Measurements from ENCODE around the gene NYAP2. TPM values are rescaled to one million over a fixed set of nuclear protein-coding genes. Genes with fewer than 3 reads are reported as not detected.

The NYAP2 gene
- total RNA-seq, 1 experiment from 2014 or later = not detected

DNA sequence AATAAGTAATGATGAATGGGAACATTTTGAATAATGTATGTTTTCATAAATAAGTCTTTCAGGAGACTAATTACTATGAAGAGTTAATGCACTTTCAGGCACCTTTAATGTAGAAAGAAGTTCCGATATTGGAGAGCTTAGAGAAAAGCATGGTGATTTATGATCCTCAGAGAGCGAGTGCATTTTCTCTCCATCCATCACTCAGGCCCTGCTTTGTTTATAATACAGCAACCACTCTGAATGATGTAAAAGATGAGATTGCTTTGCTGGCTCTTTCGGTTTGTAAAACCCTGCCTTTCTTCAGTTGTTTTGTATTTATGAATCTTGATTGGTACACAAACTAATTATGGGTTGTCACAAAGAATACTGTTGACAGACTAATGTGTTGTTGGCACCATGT lies 132.0 kb downstream of the NYAP2 start:
- no peak overlapping the region for H3K4me3 ChIP-seq (ENCODE audit: insufficient read depth, low read depth, low read length)
- H3K36me3 ChIP-seq (replicated peaks; ENCODE audit: control insufficient read depth, insufficient read depth, low read length) = no peaks in the 10 kb centered on the region
- no peaks in the 10 kb centered on the region for H3K27me3 ChIP-seq (ENCODE audit: control insufficient read depth, insufficient read depth, low read length)
- no peak for DNase-seq

DNA sequence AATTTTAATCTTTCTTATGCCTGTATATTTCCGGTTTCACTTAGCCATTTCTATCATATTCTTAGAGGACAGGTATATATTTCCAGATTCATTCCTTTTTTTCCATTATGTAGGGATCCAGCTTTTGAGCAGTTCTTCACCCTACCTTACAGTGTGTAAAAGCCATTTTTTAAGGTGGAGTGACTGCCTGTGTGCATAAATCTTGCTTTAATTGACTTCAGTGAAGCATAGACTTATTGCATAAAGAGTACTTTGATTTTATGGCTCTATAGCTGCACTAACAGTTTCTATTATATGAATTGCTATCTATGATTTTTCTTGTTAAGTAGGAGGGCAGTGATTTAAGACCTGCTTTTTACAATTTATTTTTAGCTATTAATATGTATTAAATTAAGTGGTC lies 132.6 kb downstream of the NYAP2 start:
- no peak for DNase-seq
- Histone ChIP-seq H3K4me3 (ENCODE audit: insufficient read depth, low read depth, low read length) (no peak overlapping the region), H3K36me3 (replicated peaks; ENCODE audit: control insufficient read depth, insufficient read depth, low read length) (no peaks in the 10 kb centered on the region), H3K27me3 (ENCODE audit: control insufficient read depth, insufficient read depth, low read length) (no peaks in the 10 kb centered on the region)

DNA sequence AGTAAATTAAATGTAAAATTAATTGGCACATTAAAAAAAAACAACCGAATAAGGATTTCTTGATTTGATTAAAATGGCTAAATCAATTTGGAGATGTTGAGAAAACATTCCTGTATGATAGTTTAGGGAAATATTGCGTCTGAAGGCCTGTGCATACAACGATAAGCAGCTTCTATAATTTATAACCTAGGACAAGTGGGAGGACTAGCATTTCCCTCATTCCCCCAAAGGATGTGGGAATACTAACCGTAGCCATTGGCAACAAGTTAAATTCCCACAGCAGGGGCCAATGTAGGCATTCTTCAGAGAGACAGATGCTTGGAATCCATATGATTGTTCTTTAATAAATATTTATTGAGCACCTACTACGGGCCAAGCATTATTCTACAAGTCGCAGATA lies 134.5 kb downstream of the NYAP2 start:
- Histone ChIP-seq H3K27me3 (ENCODE audit: control insufficient read depth, insufficient read depth, low read length) (no peaks in the 10 kb centered on the region), H3K4me3 (ENCODE audit: insufficient read depth, low read depth, low read length) (no peak overlapping the region), H3K36me3 (replicated peaks; ENCODE audit: control insufficient read depth, insufficient read depth, low read length) (no peaks in the 10 kb centered on the region)
- DNase-seq = no peak

DNA sequence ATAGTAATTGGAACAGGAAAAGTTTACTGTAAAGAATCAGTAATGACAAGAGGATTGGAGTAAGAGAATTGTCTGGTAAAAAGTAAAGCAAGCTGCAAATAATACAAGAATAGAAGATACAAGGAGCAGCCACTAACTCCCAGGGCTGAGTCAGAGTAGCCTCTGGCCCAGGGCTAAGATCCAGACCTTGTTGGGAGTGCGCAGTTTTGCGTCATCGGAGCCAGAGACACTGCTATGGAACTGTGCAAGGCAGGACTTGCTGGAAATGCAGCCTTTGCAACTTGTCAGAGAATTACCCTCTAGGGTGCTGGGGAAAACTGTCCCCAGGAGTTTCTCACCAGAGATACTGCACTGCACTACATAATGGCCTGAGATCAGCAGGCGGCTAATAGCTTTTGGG lies 135.2 kb downstream of the NYAP2 start:
- H3K4me3 ChIP-seq (ENCODE audit: insufficient read depth, low read depth, low read length) = no peak overlapping the region
- no peak for DNase-seq
- no peaks in the 10 kb centered on the region for H3K36me3 ChIP-seq (replicated peaks; ENCODE audit: control insufficient read depth, insufficient read depth, low read length)
- H3K27me3 ChIP-seq (ENCODE audit: control insufficient read depth, insufficient read depth, low read length) = no peaks in the 10 kb centered on the region

DNA sequence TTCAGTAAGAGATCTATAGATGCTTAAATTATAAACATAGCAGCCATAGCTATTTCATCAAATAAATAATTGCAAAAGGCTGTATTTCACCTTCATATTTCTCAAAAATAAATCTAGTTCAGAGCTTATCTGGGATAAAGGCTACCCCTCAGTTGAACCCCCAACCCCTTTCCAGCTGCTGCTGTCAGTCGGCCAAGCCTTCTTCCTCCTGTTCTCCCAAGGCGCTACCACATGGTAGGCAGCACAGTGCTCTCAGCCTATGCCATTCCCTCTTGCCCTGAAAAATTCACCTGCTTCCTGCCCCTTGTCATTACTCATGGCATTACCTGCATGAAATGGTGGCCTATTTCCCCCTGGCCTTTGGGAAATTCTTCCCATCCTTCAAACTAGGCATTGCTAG lies 136.5 kb downstream of the NYAP2 start:
- DNase-seq = no peak
- Histone ChIP-seq H3K27me3 (ENCODE audit: control insufficient read depth, insufficient read depth, low read length) (no peaks in the 10 kb centered on the region), H3K4me3 (ENCODE audit: insufficient read depth, low read depth, low read length) (no peak overlapping the region), H3K36me3 (replicated peaks; ENCODE audit: control insufficient read depth, insufficient read depth, low read length) (no peaks in the 10 kb centered on the region)

DNA sequence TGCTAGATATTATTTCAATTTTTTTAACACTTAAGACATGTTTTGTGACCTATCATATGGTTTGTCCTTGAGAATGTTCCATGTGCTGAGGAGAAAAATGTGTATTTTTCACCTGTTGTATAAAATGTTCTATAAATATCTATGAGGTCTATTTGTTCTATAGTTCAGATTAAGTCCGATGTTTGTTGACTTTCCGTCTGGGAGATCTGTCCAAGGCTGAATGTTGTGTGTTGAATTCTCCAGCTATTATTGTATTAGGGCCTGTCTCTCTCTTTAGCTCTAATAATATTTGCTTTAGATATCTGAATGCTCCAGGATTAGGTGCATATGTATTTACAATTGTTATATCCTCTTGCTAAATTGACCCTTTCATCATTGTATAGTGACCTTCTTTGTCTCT lies 144.1 kb downstream of the NYAP2 start:
- DNase-seq = no peak
- Histone ChIP-seq H3K36me3 (replicated peaks; ENCODE audit: control insufficient read depth, insufficient read depth, low read length) (no peaks in the 10 kb centered on the region), H3K27me3 (ENCODE audit: control insufficient read depth, insufficient read depth, low read length) (no peaks in the 10 kb centered on the region), H3K4me3 (ENCODE audit: insufficient read depth, low read depth, low read length) (no peak overlapping the region)

DNA sequence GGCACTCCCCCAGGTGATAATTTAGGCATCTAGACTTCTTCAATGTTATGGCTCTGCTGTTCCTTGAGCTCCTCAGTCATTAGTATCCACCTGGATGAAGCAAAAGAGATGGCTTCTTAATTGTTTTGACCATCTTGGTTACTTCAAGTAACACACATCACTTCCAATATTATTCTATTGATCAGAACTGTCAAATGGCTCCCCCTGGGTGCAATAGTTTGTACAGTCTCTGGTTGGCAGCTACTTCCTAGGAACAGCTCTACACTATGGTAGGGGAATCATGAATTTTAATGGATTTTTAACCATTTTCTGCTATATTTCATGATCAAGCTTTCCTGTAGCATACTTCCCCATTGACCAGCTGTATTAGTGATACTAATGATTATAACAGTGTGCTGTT lies 157.0 kb downstream of the NYAP2 start:
- no peaks in the 10 kb centered on the region for H3K36me3 ChIP-seq (replicated peaks; ENCODE audit: control insufficient read depth, insufficient read depth, low read length)
- no peaks in the 10 kb centered on the region for H3K27me3 ChIP-seq (ENCODE audit: control insufficient read depth, insufficient read depth, low read length)
- H3K4me3 ChIP-seq (ENCODE audit: insufficient read depth, low read depth, low read length) = no peak overlapping the region
- DNase-seq = no peak

DNA sequence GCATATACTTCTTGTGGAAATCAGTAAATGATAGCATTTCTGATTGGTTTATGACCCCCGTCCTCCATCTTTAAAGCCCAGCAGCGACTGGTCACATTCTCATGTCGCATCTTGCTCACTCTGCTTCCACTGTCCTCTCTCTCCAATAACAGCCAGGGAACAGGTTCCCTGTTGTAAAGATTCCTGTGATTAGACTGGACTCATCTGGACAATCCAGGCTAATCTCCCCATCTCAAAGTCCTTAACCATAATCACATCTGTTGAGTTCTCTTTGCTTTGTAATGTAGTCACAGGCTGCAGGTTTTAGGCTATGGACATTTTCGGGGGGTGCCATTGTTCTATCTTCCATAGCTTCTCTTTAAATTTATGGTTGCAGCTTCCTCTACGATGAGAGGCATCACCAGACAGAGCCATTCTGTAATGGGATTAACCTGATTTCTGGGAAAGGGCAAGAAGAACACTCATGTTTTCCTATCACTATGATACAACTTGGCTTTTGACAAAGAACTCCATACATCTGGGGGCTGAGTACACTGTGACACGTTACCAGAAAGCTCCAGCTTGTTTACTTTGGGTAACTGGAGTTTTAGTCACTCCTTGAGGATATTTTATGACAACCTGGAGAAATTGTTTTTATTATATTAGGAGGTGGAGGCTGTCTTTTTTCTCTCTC lies 159.0 kb downstream of the NYAP2 start:
- Histone ChIP-seq H3K4me3 (ENCODE audit: insufficient read depth, low read depth, low read length) (no peak overlapping the region), H3K27me3 (ENCODE audit: control insufficient read depth, insufficient read depth, low read length) (no peaks in the 10 kb centered on the region), H3K36me3 (replicated peaks; ENCODE audit: control insufficient read depth, insufficient read depth, low read length) (no peaks in the 10 kb centered on the region)
- DNase-seq = no peak

DNA sequence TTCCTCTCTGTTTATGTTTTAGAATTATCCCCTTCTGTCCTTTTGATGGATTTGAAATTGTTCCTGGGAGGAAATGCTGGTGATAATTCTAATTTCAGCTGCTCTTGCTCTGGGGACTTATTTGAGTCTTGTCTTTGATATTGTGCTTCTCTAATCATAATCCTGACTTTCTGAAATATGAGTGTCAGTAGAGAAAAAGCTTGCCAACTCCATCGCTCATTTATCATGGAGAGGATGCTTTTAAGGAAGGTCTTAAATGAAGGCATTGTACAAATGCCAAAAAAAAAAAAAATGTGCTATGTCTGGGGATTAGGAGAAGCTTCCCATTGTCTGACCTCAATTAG lies 159.5 kb downstream of the NYAP2 start:
- no peaks in the 10 kb centered on the region for H3K36me3 ChIP-seq (replicated peaks; ENCODE audit: control insufficient read depth, insufficient read depth, low read length)
- no peaks in the 10 kb centered on the region for H3K27me3 ChIP-seq (ENCODE audit: control insufficient read depth, insufficient read depth, low read length)
- no peak for DNase-seq

DNA sequence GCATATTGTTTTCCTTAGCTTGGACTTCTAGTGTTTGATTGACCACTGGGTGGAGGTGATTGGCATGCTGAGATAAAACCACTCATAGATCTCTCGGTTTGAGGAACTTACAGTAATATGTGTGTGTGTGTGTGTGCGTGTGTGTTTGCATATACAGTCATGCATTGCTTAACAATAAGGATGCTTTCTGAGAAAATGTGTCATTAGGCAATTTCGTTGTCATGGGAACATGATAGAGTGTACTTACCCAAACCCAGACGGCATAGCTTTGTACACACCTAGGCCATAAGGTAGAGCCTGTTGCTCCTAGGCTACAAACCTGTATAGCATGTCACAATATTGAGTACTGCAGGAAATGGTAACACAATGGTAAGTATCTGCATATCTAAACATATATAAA lies 167.3 kb downstream of the NYAP2 start:
- DNase-seq = no peak
- Histone ChIP-seq H3K27me3 (ENCODE audit: control insufficient read depth, insufficient read depth, low read length) (no peaks in the 10 kb centered on the region), H3K4me3 (ENCODE audit: insufficient read depth, low read depth, low read length) (no peak overlapping the region), H3K36me3 (replicated peaks; ENCODE audit: control insufficient read depth, insufficient read depth, low read length) (no peaks in the 10 kb centered on the region)

More for the DNA sequence above, 159.5 kb downstream of the NYAP2 start:
- no peak overlapping the region for H3K4me3 ChIP-seq (ENCODE audit: insufficient read depth, low read depth, low read length)

DNA sequence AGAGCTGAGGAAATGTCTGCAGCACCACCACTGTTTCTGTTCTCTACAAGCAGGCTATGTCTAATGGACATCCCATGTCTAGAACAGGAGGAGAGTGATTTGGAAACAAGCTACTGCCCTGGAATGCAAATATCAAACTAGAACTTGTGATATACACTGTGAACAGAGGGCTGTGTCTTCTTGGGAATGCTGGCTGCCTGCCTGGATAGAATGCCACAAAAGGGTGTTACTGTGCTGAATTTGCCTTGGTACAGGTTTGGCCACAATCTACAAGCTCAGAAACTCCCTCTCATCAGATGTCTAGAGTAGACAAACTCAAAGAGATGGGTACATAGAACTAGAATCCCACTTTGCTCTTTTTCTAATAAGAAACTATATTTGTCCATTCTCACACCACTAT lies 170.5 kb downstream of the NYAP2 start:
- H3K36me3 ChIP-seq (replicated peaks; ENCODE audit: control insufficient read depth, insufficient read depth, low read length) = no peaks in the 10 kb centered on the region
- H3K4me3 ChIP-seq (ENCODE audit: insufficient read depth, low read depth, low read length) = no peak overlapping the region
- H3K27me3 ChIP-seq (ENCODE audit: control insufficient read depth, insufficient read depth, low read length) = no peaks in the 10 kb centered on the region
- no peak for DNase-seq

DNA sequence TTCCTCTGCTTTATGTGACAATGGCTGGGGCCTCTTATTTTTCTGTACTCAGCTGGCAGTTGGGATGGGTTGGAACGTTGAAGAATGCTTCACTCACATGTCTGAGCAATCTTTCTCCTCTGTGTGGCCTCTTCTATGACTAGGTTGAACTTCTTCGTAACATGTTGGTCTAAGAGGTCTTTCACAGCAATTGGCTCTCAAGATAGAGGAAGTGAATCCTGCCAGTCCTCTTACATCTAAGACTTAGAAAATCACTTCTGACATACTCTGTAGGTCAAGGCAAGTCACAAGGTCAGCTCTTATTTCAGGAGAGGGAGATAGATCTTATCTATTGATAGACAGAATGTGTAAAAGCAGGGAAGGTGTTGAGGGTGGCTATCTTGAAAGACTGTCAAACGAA lies 174.1 kb downstream of the NYAP2 start:
- Histone ChIP-seq H3K4me3 (ENCODE audit: insufficient read depth, low read depth, low read length) (no peak overlapping the region), H3K36me3 (replicated peaks; ENCODE audit: control insufficient read depth, insufficient read depth, low read length) (no peaks in the 10 kb centered on the region), H3K27me3 (ENCODE audit: control insufficient read depth, insufficient read depth, low read length) (no peaks in the 10 kb centered on the region)
- no peak for DNase-seq

DNA sequence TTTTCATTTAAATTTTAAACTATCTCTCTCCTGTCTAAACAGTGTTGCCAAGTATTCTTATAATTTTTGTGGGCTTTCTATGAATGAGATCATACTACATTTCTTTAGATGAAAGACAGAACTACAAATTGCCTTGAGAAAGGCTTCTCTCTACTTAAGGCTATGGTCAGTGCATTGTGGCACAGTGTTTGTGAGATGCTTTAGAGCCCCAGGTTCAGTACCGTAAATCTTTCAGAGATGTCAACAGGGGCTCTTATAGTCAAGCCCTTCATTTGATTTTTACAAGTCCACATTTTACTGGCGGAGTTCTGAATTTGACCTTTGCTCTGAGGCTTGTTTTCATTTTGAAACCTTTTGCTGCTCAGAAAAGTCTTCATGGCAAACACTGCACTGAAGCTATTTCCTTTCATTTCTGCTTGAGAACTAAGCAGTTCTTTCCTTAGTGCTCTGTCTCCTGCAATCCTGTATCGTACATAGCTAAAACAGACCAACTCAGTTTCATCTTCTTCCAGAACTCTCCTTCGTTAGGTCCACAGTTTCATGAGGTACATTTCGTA lies 175.2 kb downstream of the NYAP2 start:
- Histone ChIP-seq H3K27me3 (ENCODE audit: control insufficient read depth, insufficient read depth, low read length) (no peaks in the 10 kb centered on the region), H3K36me3 (replicated peaks; ENCODE audit: control insufficient read depth, insufficient read depth, low read length) (no peaks in the 10 kb centered on the region), H3K4me3 (ENCODE audit: insufficient read depth, low read depth, low read length) (no peak overlapping the region)
- DNase-seq = no peak

DNA sequence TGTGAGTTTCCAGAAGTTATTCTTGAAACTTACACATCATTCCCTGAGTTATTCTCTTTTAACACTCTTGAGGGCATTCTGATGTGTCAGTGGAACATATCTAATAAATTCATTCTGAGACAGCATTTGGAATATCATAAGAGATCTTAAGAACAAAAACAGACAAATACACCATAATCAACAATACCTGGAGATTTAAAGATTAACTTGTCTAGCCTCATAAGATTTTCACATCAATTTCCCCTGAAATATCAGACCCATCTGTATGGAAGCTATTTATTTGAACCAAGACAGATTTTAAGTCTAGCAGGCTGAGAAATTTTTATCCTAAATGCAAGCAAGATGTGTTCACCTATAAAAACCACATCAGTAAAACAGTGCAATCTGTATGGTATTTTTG lies 181.6 kb downstream of the NYAP2 start:
- H3K27me3 ChIP-seq (ENCODE audit: control insufficient read depth, insufficient read depth, low read length) = no peaks in the 10 kb centered on the region
- no peak for DNase-seq
- H3K4me3 ChIP-seq (ENCODE audit: insufficient read depth, low read depth, low read length) = no peak overlapping the region
- H3K36me3 ChIP-seq (replicated peaks; ENCODE audit: control insufficient read depth, insufficient read depth, low read length) = no peaks in the 10 kb centered on the region

DNA sequence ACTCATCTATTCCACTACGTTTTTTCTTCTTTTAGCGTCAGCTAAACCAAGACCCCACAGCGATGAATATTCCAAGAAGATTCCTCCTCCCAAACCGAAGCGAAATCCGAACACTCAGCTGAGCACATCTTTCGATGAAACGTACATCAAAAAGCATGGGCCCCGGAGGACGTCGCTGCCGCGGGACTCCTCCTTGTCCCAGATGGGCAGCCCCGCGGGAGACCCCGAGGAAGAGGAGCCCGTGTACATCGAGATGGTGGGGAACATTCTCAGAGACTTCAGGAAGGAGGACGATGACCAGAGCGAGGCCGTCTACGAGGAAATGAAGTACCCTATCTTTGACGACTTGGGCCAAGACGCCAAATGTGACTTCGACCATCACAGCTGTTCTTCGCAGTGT lies 182.4 kb downstream of the NYAP2 start:
- no peak overlapping the region for H3K4me3 ChIP-seq (ENCODE audit: insufficient read depth, low read depth, low read length)
- H3K36me3 ChIP-seq (replicated peaks; ENCODE audit: control insufficient read depth, insufficient read depth, low read length) = no peaks in the 10 kb centered on the region
- H3K27me3 ChIP-seq (ENCODE audit: control insufficient read depth, insufficient read depth, low read length) = no peaks in the 10 kb centered on the region
- DNase-seq = no peak
